ENCODE measurements around the gene TNS1.

- TF ChIP-seq CTCF (IDR thresholded peaks at IDR 0.05), result no peak
- no peak for TF ChIP-seq POLR2A (IDR thresholded peaks at IDR 0.05)
Observed at GRCh38 chr2:217791551-217791950, 211.2 kb downstream of the TNS1 start.

All from lower leg skin (tissue), 3 donors.